ENCODE measurements around the gene CD58. TPM values are rescaled to one million over a fixed set of nuclear protein-coding genes. Genes with fewer than 3 reads are reported as not detected.

The CD58 gene
- total RNA-seq, 1 donor = 23.5 TPM

GRCh38 chr1:116501870-116502244 is 69.0 kb downstream of the CD58 start:
- H3K27me3 ChIP-seq (ENCODE audit: insufficient read depth, low read length) = no peaks in the 10 kb centered on the region
- no peak for TF ChIP-seq CTCF (IDR thresholded peaks at IDR 0.05; ENCODE audit: extremely low read depth, low read depth, low read length)

GRCh38 chr1:116501125-116501869 is 69.5 kb downstream of the CD58 start:
- H2AFZ ChIP-seq (ENCODE audit: low read length) = no peak overlapping the region
- TF ChIP-seq CTCF (IDR thresholded peaks at IDR 0.05; ENCODE audit: extremely low read depth, low read depth, low read length) = no peak
- peaks cover 14% of the 10 kb centered on the region for H3K4me1 ChIP-seq (ENCODE audit: insufficient read depth, low read length)
- H3K4me2 ChIP-seq (ENCODE audit: insufficient read depth, low read length) = no peak overlapping the region
- H3K79me2 ChIP-seq (ENCODE audit: insufficient read depth, low read length) = no peaks in the 10 kb centered on the region
- no peaks in the 10 kb centered on the region for H3K27me3 ChIP-seq (ENCODE audit: insufficient read depth, low read length)
- H3K4me3 ChIP-seq (ENCODE audit: insufficient read depth, low read length) = no peak overlapping the region
- no peaks in the 10 kb centered on the region for H3K36me3 ChIP-seq (ENCODE audit: insufficient read depth, low read length)
- no peaks in the 10 kb centered on the region for H4K20me1 ChIP-seq (ENCODE audit: insufficient read depth, low read length)
- H3K9me3 ChIP-seq (ENCODE audit: low read depth, low read length) = no peaks in the 10 kb centered on the region
- H3K27ac ChIP-seq (ENCODE audit: low read depth, low read length) = no peak overlapping the region
- no peak for DNase-seq (ENCODE audit: insufficient read length, low spot score, missing footprints)

More at GRCh38 chr1:116501870-116502244, 69.0 kb downstream of the CD58 start:
- Histone ChIP-seq H3K9me3 (ENCODE audit: low read depth, low read length) (no peaks in the 10 kb centered on the region), H3K79me2 (ENCODE audit: insufficient read depth, low read length) (no peaks in the 10 kb centered on the region), H3K27ac (ENCODE audit: low read depth, low read length) (no peak overlapping the region), H2AFZ (ENCODE audit: low read length) (no peak overlapping the region), H3K4me1 (ENCODE audit: insufficient read depth, low read length) (peaks cover 14% of the 10 kb centered on the region), H4K20me1 (ENCODE audit: insufficient read depth, low read length) (no peaks in the 10 kb centered on the region), H3K4me3 (ENCODE audit: insufficient read depth, low read length) (no peak overlapping the region), H3K36me3 (ENCODE audit: insufficient read depth, low read length) (no peaks in the 10 kb centered on the region), H3K4me2 (ENCODE audit: insufficient read depth, low read length) (no peak overlapping the region)
- no peak for DNase-seq (ENCODE audit: insufficient read length, low spot score, missing footprints)

DNA sequence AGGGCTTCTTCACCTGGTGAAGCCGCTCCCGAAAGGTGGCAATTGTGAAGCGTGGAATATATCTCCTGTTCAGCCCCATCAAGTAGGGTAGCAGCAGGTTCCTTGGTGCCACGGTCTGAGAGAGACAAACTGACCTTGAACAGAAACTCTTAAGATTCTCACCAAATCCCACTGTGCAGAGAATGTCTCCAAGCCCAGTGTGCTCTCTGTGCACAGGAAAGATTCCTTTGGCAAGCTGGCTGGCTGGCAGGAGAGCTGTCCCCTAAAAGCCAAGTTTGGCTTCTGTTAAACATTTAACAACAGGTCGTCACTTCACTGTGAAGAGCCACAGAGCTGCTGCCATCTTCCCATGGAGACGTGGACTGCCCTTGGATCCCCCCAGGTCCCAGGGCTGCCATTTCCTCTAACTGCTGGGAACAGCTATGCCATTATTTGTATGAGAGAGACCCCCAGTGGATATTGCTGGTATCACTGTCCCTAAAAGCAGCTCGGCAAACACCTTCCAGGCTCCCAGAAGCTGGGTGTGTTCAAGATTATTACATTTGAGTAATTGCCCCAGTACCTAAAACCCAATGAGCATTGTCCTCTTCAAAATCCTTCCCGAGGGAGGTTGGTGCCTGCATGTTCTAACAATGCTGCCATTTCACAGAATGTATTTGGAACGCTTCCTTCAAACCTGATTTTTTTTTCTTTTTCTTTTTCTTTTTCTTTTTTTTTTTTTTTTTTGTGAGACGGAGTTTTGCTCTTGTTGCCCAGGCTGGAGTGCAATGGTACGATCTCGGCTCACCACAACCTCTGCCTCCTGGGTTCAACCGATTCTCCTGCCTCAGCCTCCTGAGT is 71.8 kb downstream of the CD58 start:
- no peak overlapping the region for H3K27ac ChIP-seq (ENCODE audit: low read depth, low read length)
- no peaks in the 10 kb centered on the region for H3K79me2 ChIP-seq (ENCODE audit: insufficient read depth, low read length)
- H3K27me3 ChIP-seq (ENCODE audit: insufficient read depth, low read length) = no peaks in the 10 kb centered on the region
- H3K4me1 ChIP-seq (ENCODE audit: insufficient read depth, low read length) = peaks cover 18% of the 10 kb centered on the region
- TF ChIP-seq CTCF (IDR thresholded peaks at IDR 0.05; ENCODE audit: extremely low read depth, low read depth, low read length) = peak; percentile 90
- H3K36me3 ChIP-seq (ENCODE audit: insufficient read depth, low read length) = no peaks in the 10 kb centered on the region
- H4K20me1 ChIP-seq (ENCODE audit: insufficient read depth, low read length) = no peaks in the 10 kb centered on the region
- H3K9me3 ChIP-seq (ENCODE audit: low read depth, low read length) = no peaks in the 10 kb centered on the region
- peak overlapping the region; percentile 8 for H3K4me2 ChIP-seq (ENCODE audit: insufficient read depth, low read length)
- H3K4me3 ChIP-seq (ENCODE audit: insufficient read depth, low read length) = no peak overlapping the region
- DNase-seq (ENCODE audit: insufficient read length, low spot score, missing footprints) = peak; percentile 90
- H2AFZ ChIP-seq (ENCODE audit: low read length) = peak overlapping the region; percentile 85

GRCh38 chr1:116497656-116498055 is 73.2 kb downstream of the CD58 start:
- Histone ChIP-seq H3K27me3 (ENCODE audit: insufficient read depth, low read length) (no peaks in the 10 kb centered on the region), H3K79me2 (ENCODE audit: insufficient read depth, low read length) (no peaks in the 10 kb centered on the region), H3K36me3 (ENCODE audit: insufficient read depth, low read length) (no peaks in the 10 kb centered on the region), H4K20me1 (ENCODE audit: insufficient read depth, low read length) (no peaks in the 10 kb centered on the region), H2AFZ (ENCODE audit: low read length) (peak overlapping the region; percentile 60), H3K27ac (ENCODE audit: low read depth, low read length) (peak overlapping the region; percentile 25), H3K4me1 (ENCODE audit: insufficient read depth, low read length) (peaks cover 21% of the 10 kb centered on the region), H3K9me3 (ENCODE audit: low read depth, low read length) (no peaks in the 10 kb centered on the region), H3K4me2 (ENCODE audit: insufficient read depth, low read length) (no peak overlapping the region), H3K4me3 (ENCODE audit: insufficient read depth, low read length) (no peak overlapping the region)
- TF ChIP-seq CTCF (IDR thresholded peaks at IDR 0.05; ENCODE audit: extremely low read depth, low read depth, low read length) = no peak
- peak; percentile 83 for DNase-seq (ENCODE audit: insufficient read length, low spot score, missing footprints)

Measured in osteoblast (primary cell).